GM12878 (cell line): Measurements from ENCODE around the gene OTULIN. TPM values are rescaled to one million over a fixed set of nuclear protein-coding genes. Genes with fewer than 3 reads are reported as not detected.

ENCODE experiments used
- ATAC-seq: fragments of 200-7000 bp; cut with Tn5 transposase; 3 replicates; pipeline ENCODE4 v1.9.1; 2020; ENCODE audit warnings: mild to moderate bottlenecking, moderate library complexity
- BruUV-seq: library from RNA; stranded (reverse); fragments of 400-500 nt; replicated peaks from 2 replicates; lab custom pipeline; 2021; lab: Mats Ljungman, UMichigan
- CTCF ChIA-PET: fragments of 300-600 bp; sonication (Branson Sonifier 250); formaldehyde crosslinking; extraction: SDS; loops from one replicate; lab custom pipeline; 2021; ENCODE audit warnings: inconsistent platforms; lab: Yijun Ruan, JAX
- POLR2A ChIA-PET: fragments of 350-600 bp; formaldehyde crosslinking; extraction: SDS; loops from one replicate; lab custom pipeline; 2021; ENCODE audit warnings: inconsistent platforms; lab: Charles Lee
- RAD21 ChIA-PET: fragments of 300-600 bp; sonication (Branson Sonifier 250); formaldehyde crosslinking; loops from one replicate; lab custom pipeline; 2023; ENCODE audit warnings: antibody characterized with exemption; ENCODE audit not compliant: unreplicated experiment; lab: Charles Lee
- SMC1A ChIA-PET: fragments of 300-600 bp; sonication (Branson Sonifier 250); formaldehyde crosslinking; loops from one replicate; lab custom pipeline; 2023; ENCODE audit not compliant: unreplicated experiment, uncharacterized antibody; lab: Charles Lee
- DNase-seq: peaks from one replicate; pipeline ENCODE4 v3.0.0-alpha.2; 2011; ENCODE audit warnings: low read depth, low spot score
- FAIRE-seq: peaks from 3 replicates; lab custom pipeline; 2011; peaks lifted over from hg19 to GRCh38; lab: Jason Lieb, UNC
- H2AFZ ChIP-seq: 2 replicates; pipeline ENCODE4 v1.6.0; 2011; ENCODE audit warnings: low read depth, low read length, control low read depth; ENCODE audit not compliant: control insufficient read depth
- H3K27ac ChIP-seq: 2 replicates; pipeline ENCODE4 v1.5.1; 2011; ENCODE audit warnings: control low read depth; ENCODE audit not compliant: control insufficient read depth, insufficient read depth
- H3K27me3 ChIP-seq, 2 experiments: replicated peaks in 1 of 2; 2 replicates each; pipeline versions ENCODE4 v1.6.0 to v1.6.1; 2011; ENCODE audit warnings: low read length in 1 of 2; ENCODE audit not compliant: control insufficient read depth in 2 of 2, insufficient read depth in 2 of 2
- H3K36me3 ChIP-seq, 2 experiments: 2 replicates each; pipeline ENCODE4 v1.5.1; 2011; ENCODE audit warnings: low read length in 1 of 2; ENCODE audit not compliant: control insufficient read depth in 2 of 2, insufficient read depth in 2 of 2
- H3K4me1 ChIP-seq: 2 replicates; pipeline ENCODE4 v1.6.1; 2011; ENCODE audit warnings: mild to moderate bottlenecking, low read length, moderate library complexity, mixed read lengths; ENCODE audit not compliant: control insufficient read depth, insufficient read depth
- H3K4me2 ChIP-seq: 2 replicates; pipeline ENCODE4 v1.6.0; 2011; ENCODE audit warnings: control low read depth; ENCODE audit not compliant: control insufficient read depth, insufficient read depth
- H3K4me3 ChIP-seq: fragments of 200-600 bp; sonication (generic); 2 replicates; pipeline ENCODE4 v1.5.1; 2016
- H3K79me2 ChIP-seq: 2 replicates; pipeline ENCODE4 v1.6.0; 2011; ENCODE audit warnings: low read length; ENCODE audit not compliant: control insufficient read depth, insufficient read depth
- H3K9ac ChIP-seq: 2 replicates; pipeline ENCODE4 v1.8.0; 2011; ENCODE audit warnings: low read length, control low read depth, mixed read lengths; ENCODE audit not compliant: control insufficient read depth, insufficient read depth
- H3K9me3 ChIP-seq: replicated peaks from 3 replicates; pipeline ENCODE4 v1.5.1; 2011; ENCODE audit warnings: mild to moderate bottlenecking, low read length; ENCODE audit not compliant: control insufficient read depth, insufficient read depth
- H4K20me1 ChIP-seq: 2 replicates; pipeline ENCODE4 v1.6.0; 2011; ENCODE audit not compliant: control insufficient read depth, insufficient read depth
- ASH2L ChIP-seq: fragments of 300-600, 200-600 bp; sonication (generic); IDR thresholded peaks from 2 replicates; pipeline ENCODE4 v1.6.1; 2017; ENCODE audit warnings: low read depth, mild to moderate bottlenecking, borderline replicate concordance
- ATF2 ChIP-seq: IDR thresholded peaks from 2 replicates; pipeline ENCODE4 v1.6.1; 2012; ENCODE audit warnings: low read length, inconsistent platforms
- BCLAF1 ChIP-seq: fragments of 450-650 bp; IDR thresholded peaks from 2 replicates; pipeline ENCODE4 v1.6.1; 2017; ENCODE audit warnings: antibody characterized with exemption, mild to moderate bottlenecking, moderate library complexity
- CHD2 ChIP-seq: IDR thresholded peaks from 2 replicates; pipeline ENCODE4 v1.6.1; 2011; ENCODE audit warnings: low read depth, low read length, improper control_type of control experiment, borderline replicate concordance
- POLR2AphosphoS2 ChIP-seq: IDR thresholded peaks from 2 replicates; pipeline ENCODE4 v1.6.1; 2011; ENCODE audit warnings: low read depth, mild to moderate bottlenecking, low read length, improper control_type of control experiment, moderate library complexity
- TAF1 ChIP-seq: IDR thresholded peaks from 2 replicates; pipeline ENCODE4 v1.6.1; 2011; ENCODE audit warnings: mild to moderate bottlenecking, low read depth, low read length, borderline replicate concordance
- TCF12 ChIP-seq: IDR thresholded peaks from 2 replicates; pipeline ENCODE4 v1.6.1; 2011; ENCODE audit warnings: low read depth, mild to moderate bottlenecking, low read length
- TCF3 ChIP-seq: IDR thresholded peaks from 2 replicates; pipeline ENCODE4 v1.6.1; 2012; ENCODE audit warnings: low read depth, mild to moderate bottlenecking, low read length, borderline replicate concordance; ENCODE audit not compliant: insufficient read depth
- WGBS: methylation state at CpG from one replicate; pipeline ENCODE4 v1.1.6; 2016; ENCODE audit warnings: low lambda C conversion rate; ENCODE audit not compliant: insufficient replicate concordance, insufficient coverage; ENCODE audit errors: missing lambda C conversion rate; 5-methylcytosine and 5-hydroxymethylcytosine counted together
- in situ Hi-C: fragments of 300-500 bp; cut with MboI; formaldehyde crosslinking; loops from 9 replicates; pipeline ENCODE4 v1.14.3; 2018; ENCODE audit warnings: mixed read lengths
- intact Hi-C: fragments of 100-400 bp; cut with micrococcal nuclease; formaldehyde crosslinking; loops from one replicate; pipeline ENCODE4 v1.14.2; 2022; ENCODE audit not compliant: unreplicated experiment
- polyA plus RNA-seq, 11 experiments: library from polyadenylated mRNA; depleted of rRNA in 4 of 11; unstranded in 6 of 11; stranded (reverse) in 5 of 11; fragments of >200 nt; fragmentation: Nextera tagmentation in 4 of 11; fragmentation: Illumina TruSeq in 1 of 11; extraction: Ambion mirVana in 4 of 11; extraction: Trizol in 1 of 11; gene quantifications; 1 replicate in 1 of 11; 2 replicates in 10 of 11; pipeline versions ENCODE4 v1.2.1 to v1.2.3, GENCODE V29; 2011 to 2016; ENCODE audit warnings: inconsistent platforms in 2 of 11, missing spikeins in 2 of 11, low read depth in 1 of 11
- total RNA-seq, 4 experiments: library from RNA; depleted of rRNA in 3 of 4; stranded (reverse); fragments of >200 nt in 3 of 4; fragmentation: Illumina TruSeq in 1 of 4; extraction: Trizol in 1 of 4; gene quantifications; 2 replicates each; pipeline versions ENCODE4 v1.2.1 to v1.2.3, GENCODE V29; 2013 to 2021
- TF ChIP-seq, protein P1 (sequence below): fragments of 450-650 bp; IDR thresholded peaks from 2 replicates; pipeline ENCODE4 v1.6.1; 2016; ENCODE audit warnings: mild to moderate bottlenecking

The OTULIN gene
- total and polyA plus RNA-seq, 10 of the 15 experiments (the other 5 are each of a cell fraction or from before 2014, with no cell fraction given): 6.6 to 70.5 (median 28.7) TPM

DNA sequence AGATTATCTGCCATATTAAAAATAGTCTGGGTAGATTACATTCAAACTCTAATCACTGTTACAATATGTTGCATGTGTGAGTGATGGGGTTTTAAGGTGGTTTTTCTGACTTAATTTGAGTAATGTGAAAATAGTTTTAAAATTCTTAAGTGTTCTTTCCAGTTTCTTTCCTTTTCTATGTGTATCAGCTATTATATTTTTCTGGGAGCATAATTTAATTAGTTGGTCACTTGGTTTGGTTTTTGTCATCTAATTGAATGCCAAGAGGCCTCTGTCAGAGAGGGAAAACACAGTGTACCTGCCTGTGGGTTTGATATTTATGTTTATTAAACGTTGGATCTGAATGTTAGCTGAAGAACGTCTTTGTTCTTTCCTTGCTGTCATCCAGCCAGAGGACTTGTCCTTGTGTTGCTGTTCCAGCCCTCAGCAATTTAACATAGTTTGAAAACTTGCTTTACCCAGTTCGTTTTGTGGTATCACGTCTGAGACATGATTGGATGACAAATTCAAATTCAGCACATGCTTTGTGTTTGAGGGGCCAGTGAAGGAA is 19.5 kb downstream of the OTULIN start:
- Histone ChIP-seq H3K4me2 (no peak overlapping the region), H3K79me2 (peaks cover 18% of the 10 kb centered on the region), H3K9me3 (no peaks in the 10 kb centered on the region), H2AFZ (no peak overlapping the region), H3K27ac (no peak overlapping the region), H4K20me1 (no peaks in the 10 kb centered on the region; the same call in 1 of the 2 replicates), H3K36me3 (peaks cover 23 to 60% of the 10 kb centered on the region in 2 experiments), H3K9ac (no peak overlapping the region), H3K27me3 (no peaks in the 10 kb centered on the region), H3K4me3 (no peak overlapping the region), H3K4me1 (peaks cover 16% of the 10 kb centered on the region)
- RAD21 ChIA-PET: interaction anchor here (1.1 to 4.5 kb wide), 4 partner anchors 16 to 329 kb away, joined by 3 to 33 read pairs (median 4); no protein-coding TSS in a partner anchor
- no peak for TF ChIP-seq CHD2
- TF ChIP-seq TCF12: no peak
- TF ChIP-seq TAF1: no peak
- TF ChIP-seq, protein P1, sequence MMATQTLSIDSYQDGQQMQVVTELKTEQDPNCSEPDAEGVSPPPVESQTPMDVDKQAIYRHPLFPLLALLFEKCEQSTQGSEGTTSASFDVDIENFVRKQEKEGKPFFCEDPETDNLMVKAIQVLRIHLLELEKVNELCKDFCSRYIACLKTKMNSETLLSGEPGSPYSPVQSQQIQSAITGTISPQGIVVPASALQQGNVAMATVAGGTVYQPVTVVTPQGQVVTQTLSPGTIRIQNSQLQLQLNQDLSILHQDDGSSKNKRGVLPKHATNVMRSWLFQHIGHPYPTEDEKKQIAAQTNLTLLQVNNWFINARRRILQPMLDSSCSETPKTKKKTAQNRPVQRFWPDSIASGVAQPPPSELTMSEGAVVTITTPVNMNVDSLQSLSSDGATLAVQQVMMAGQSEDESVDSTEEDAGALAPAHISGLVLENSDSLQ: no peak
- TF ChIP-seq ASH2L: no peak
- no peak for TF ChIP-seq TCF3
- no peak for TF ChIP-seq POLR2AphosphoS2
- no peak for TF ChIP-seq ATF2
- no peak for TF ChIP-seq BCLAF1
- 63% methylated on average over 4 of the region's 4 CpGs for WGBS
- CTCF ChIA-PET: interaction anchor here (0.8 to 4.1 kb wide), 9 partner anchors 9 to 319 kb away, joined by 3 to 28 read pairs (median 7); no protein-coding TSS in a partner anchor
- FAIRE-seq (no peak), ATAC-seq (no peak), DNase-seq (no peak)
- in situ Hi-C loops (no loop called here), intact Hi-C loops (loop anchor here (2.0 kb wide), 1 partner anchor 319 kb away; no protein-coding TSS in a partner anchor)
- BruUV-seq: no TSS peak
- SMC1A ChIA-PET: interaction anchor here (0.8 to 4.4 kb wide), 13 partner anchors 8 to 475 kb away, joined by 3 to 27 read pairs (median 4); no protein-coding TSS in a partner anchor
- POLR2A ChIA-PET: interaction anchor here (0.9 to 2.3 kb wide), 3 partner anchors 9 to 17 kb away, joined by 3 to 7 read pairs (median 3); no protein-coding TSS in a partner anchor
